DND-41 (cell line): ENCODE data around the gene FHIT.

Experiments used
- CTCF ChIP-seq: IDR thresholded peaks from 2 replicates; pipeline ENCODE4 v1.5.1; 2012; ENCODE audit warnings: borderline replicate concordance, low read length, moderate library complexity, mild to moderate bottlenecking; ENCODE audit not compliant: poor library complexity, severe bottlenecking; ENCODE audit errors: extremely low read depth
- EZH2 ChIP-seq: IDR thresholded peaks from 3 replicates; pipeline ENCODE4 v1.6.1; 2012; ENCODE audit warnings: borderline replicate concordance, low read depth, mild to moderate bottlenecking, moderate library complexity, low read length, inconsistent platforms; ENCODE audit not compliant: severe bottlenecking

- TF ChIP-seq EZH2 = no peak
- no peak for TF ChIP-seq CTCF
Measured at GRCh38 chr3:60867200-60867599, 384.1 kb downstream of the FHIT start.
